ENCODE measurements around the gene RTP5. TPM values are rescaled to one million over a fixed set of nuclear protein-coding genes. Genes with fewer than 3 reads are reported as not detected.

The RTP5 gene
- total RNA-seq, 1 experiment from 2014 or later, result not detected

DNA sequence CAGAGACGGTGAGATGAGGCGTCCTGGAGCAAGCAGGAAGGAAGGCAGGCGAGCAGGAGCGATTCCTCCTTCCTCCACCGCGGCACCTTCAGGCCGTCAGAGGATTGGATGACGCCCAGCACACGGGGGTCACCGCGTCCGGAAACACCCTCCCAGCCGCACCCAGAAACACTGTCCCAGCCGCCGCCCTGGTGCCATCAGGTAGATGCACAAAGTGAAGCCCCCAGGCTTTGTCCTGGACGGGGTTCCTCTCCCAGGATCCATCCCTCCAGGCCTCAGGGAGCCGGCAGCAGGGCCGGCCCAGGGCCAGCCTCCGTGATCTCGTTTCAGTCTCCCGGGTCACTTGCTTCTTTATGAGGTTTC is 31.5 kb downstream of the RTP5 start:
- Histone ChIP-seq H3K79me2 (ENCODE audit: insufficient read depth, low read length) (no peaks in the 10 kb centered on the region), H3K4me3 (replicated peaks in 1 of 2; ENCODE audit: low read depth in 1 of 2, low read length in 2 of 2) (no peak overlapping the region), H3K4me1 (ENCODE audit: control insufficient read depth in 1 of 2, insufficient read depth in 2 of 2, low read length in 2 of 2) (no peaks in the 10 kb centered on the region), H3K4me2 (ENCODE audit: low read length) (no peak overlapping the region), H3K9ac (ENCODE audit: low read length) (no peak overlapping the region), H3K9me3 (ENCODE audit: control insufficient read depth in 1 of 2, insufficient read depth in 1 of 2, low read depth in 1 of 2, low read length in 2 of 2) (no peaks in the 10 kb centered on the region), H3K9me2 (ENCODE audit: insufficient read depth) (no peaks in the 10 kb centered on the region), H3K27me3 (ENCODE audit: insufficient read depth, low read length) (no peaks in the 10 kb centered on the region), H3K36me3 (ENCODE audit: control insufficient read depth in 1 of 2, insufficient read depth in 2 of 2, low read length in 2 of 2) (no peaks in the 10 kb centered on the region), H4K20me1 (ENCODE audit: insufficient read depth) (no peaks in the 10 kb centered on the region), H2AFZ (ENCODE audit: low read depth, low read length, poor library complexity, severe bottlenecking) (no peak overlapping the region), H3K27ac (ENCODE audit: low read depth, low read length) (no peak overlapping the region)
- intact Hi-C loops (cut with micrococcal nuclease), result no loop called here
- RAD21 ChIA-PET (ENCODE audit: low non-redundant PET in 1 of 2, low total read pairs in 2 of 2, uncharacterized antibody in 2 of 2, unreplicated experiment in 2 of 2), result no interaction called here
- TF ChIP-seq, protein P1, sequence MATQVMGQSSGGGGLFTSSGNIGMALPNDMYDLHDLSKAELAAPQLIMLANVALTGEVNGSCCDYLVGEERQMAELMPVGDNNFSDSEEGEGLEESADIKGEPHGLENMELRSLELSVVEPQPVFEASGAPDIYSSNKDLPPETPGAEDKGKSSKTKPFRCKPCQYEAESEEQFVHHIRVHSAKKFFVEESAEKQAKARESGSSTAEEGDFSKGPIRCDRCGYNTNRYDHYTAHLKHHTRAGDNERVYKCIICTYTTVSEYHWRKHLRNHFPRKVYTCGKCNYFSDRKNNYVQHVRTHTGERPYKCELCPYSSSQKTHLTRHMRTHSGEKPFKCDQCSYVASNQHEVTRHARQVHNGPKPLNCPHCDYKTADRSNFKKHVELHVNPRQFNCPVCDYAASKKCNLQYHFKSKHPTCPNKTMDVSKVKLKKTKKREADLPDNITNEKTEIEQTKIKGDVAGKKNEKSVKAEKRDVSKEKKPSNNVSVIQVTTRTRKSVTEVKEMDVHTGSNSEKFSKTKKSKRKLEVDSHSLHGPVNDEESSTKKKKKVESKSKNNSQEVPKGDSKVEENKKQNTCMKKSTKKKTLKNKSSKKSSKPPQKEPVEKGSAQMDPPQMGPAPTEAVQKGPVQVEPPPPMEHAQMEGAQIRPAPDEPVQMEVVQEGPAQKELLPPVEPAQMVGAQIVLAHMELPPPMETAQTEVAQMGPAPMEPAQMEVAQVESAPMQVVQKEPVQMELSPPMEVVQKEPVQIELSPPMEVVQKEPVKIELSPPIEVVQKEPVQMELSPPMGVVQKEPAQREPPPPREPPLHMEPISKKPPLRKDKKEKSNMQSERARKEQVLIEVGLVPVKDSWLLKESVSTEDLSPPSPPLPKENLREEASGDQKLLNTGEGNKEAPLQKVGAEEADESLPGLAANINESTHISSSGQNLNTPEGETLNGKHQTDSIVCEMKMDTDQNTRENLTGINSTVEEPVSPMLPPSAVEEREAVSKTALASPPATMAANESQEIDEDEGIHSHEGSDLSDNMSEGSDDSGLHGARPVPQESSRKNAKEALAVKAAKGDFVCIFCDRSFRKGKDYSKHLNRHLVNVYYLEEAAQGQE (IDR thresholded peaks at IDR 0.05; ENCODE audit: low read depth), result no peak
- TF ChIP-seq ZNF274 (IDR thresholded peaks at IDR 0.05; ENCODE audit: low read depth, low read length) (no peak), POLR2A (IDR thresholded peaks at IDR 0.05; ENCODE audit: borderline replicate concordance, extremely low read depth, insufficient read depth, insufficient read length) (no peak), ELF1 (IDR thresholded peaks at IDR 0.05; ENCODE audit: borderline replicate concordance, low read depth) (no peak), ZFX (IDR thresholded peaks at IDR 0.05) (no peak)
- TF ChIP-seq, protein P2, sequence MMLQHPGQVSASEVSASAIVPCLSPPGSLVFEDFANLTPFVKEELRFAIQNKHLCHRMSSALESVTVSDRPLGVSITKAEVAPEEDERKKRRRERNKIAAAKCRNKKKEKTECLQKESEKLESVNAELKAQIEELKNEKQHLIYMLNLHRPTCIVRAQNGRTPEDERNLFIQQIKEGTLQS (IDR thresholded peaks at IDR 0.05), result no peak
- POLR2A ChIA-PET, result no interaction called here
- no TSS peak for BruUV-seq (replicated peaks)
- DNase-seq (ENCODE audit: low read depth, low spot score) (no peak), ATAC-seq (no peak)
- CTCF ChIA-PET, result no interaction called here

Data from HCT116 (cell line).